ENCODE measurements around the gene PELI3. TPM values are rescaled to one million over a fixed set of nuclear protein-coding genes. Genes with fewer than 3 reads are reported as not detected.
A peak's percentile ranks its signal among the peaks of the same experiment; 100 is the strongest.

Gene PELI3
- total and polyA plus RNA-seq, 2 of the 8 experiments (the other 6 are each of a cell fraction or from before 2014, with no cell fraction given), result 5.2 to 7.6 TPM

- Histone ChIP-seq H3K4me3 (ENCODE audit: extremely low read depth in 1 of 4, insufficient read depth in 2 of 4, low read depth in 3 of 4, low read length in 4 of 4) (peak overlapping the region; percentile 52 to 78 (median 65); a peak in 6 of 8 replicates), H3K9ac (replicated peaks in 1 of 4; ENCODE audit: extremely low read depth in 1 of 4, low read depth in 3 of 4, low read length in 3 of 4) (peak overlapping the region in 2 of 4 experiments; percentile 5 to 62; a peak in 2 of 7 replicates), H3K56ac (replicated peaks; ENCODE audit: insufficient read length, low read depth, low read length) (no peak overlapping the region), H3K14ac (ENCODE audit: insufficient read length) (no peak overlapping the region), H4K91ac (replicated peaks; ENCODE audit: insufficient read length, low read length) (no peak overlapping the region), H2BK20ac (ENCODE audit: low read length) (no peak overlapping the region), H2BK12ac (ENCODE audit: low read depth, low read length) (no peak overlapping the region), H3K27ac (ENCODE audit: low read depth, low read length) (no peak overlapping the region), H2BK15ac (ENCODE audit: low read length) (no peak overlapping the region), H4K8ac (ENCODE audit: extremely low read depth, insufficient read depth, low read length) (no peak overlapping the region), H3K18ac (ENCODE audit: extremely low read depth, low read length) (no peak overlapping the region), H3K4me1 (replicated peaks in 1 of 4; ENCODE audit: control insufficient read depth in 3 of 4, insufficient read depth in 4 of 4, low read length in 3 of 4) (peaks cover 7 to 25% (median 14%) of the 10 kb centered on the region in 4 experiments), H2AFZ (ENCODE audit: low read length) (no peak overlapping the region), H3K23ac (ENCODE audit: insufficient read length) (no peak overlapping the region), H3K27me3 (replicated peaks in 1 of 4; ENCODE audit: control insufficient read depth in 3 of 4, extremely low read depth in 1 of 4, insufficient read depth in 3 of 4, low read length in 3 of 4) (no peaks in the 10 kb centered on the region; a peak in 1 of 7 replicates), H3K23me2 (ENCODE audit: low read depth, low read length) (peaks cover 13% of the 10 kb centered on the region), H3K4ac (replicated peaks; ENCODE audit: insufficient read length, low read depth, low read length) (no peak overlapping the region), H2BK120ac (replicated peaks; ENCODE audit: low read depth, low read length) (no peak overlapping the region), H2BK5ac (ENCODE audit: low read depth, low read length) (no peak overlapping the region; the same call in 1 of the 2 replicates), H3K36me3 (ENCODE audit: control insufficient read depth in 2 of 4, insufficient read depth in 4 of 4, low read length in 3 of 4) (no peaks in the 10 kb centered on the region; a peak in 1 of 8 replicates), H3K79me1 (ENCODE audit: low read depth, low read length) (no peaks in the 10 kb centered on the region), H4K5ac (ENCODE audit: insufficient read length, low read depth, low read length) (no peak overlapping the region), H3K79me2 (ENCODE audit: control insufficient read depth in 1 of 2, insufficient read depth in 2 of 2, low read length in 2 of 2) (no peaks in the 10 kb centered on the region), H2AK5ac (ENCODE audit: low read depth, low read length) (no peak overlapping the region), H3K9me3 (ENCODE audit: insufficient read depth in 2 of 2, low read depth in 1 of 2, low read length in 1 of 2) (peaks cover 0 to under 1% of the 10 kb centered on the region in 2 experiments; a peak in 2 of 4 replicates), H3K4me2 (ENCODE audit: insufficient read depth in 1 of 2, low read depth in 2 of 2, low read length in 2 of 2) (peak overlapping the region; percentile 69 to 74), H4K20me1 (replicated peaks in 1 of 2; ENCODE audit: control insufficient read depth in 1 of 2, insufficient read depth in 2 of 2, low read length in 2 of 2) (no peaks in the 10 kb centered on the region)
- CTCF ChIA-PET (ENCODE audit: partially characterized antibody), result interaction anchor here (0.6 to 6.7 kb wide), 11 partner anchors 8 to 82 kb away, joined by 3 to 39 read pairs (median 6); partner anchors contain the start of genes DPP3, MRPL11 and NPAS4
- WGBS, 2 experiments (ENCODE audit: extremely low coverage in 1 of 2, insufficient coverage in 1 of 2, insufficient read length in 1 of 2, insufficient replicate concordance in 2 of 2, low coverage in 1 of 2, low lambda C conversion rate in 2 of 2, missing lambda C conversion rate in 1 of 2), result 81% methylated on average over 6 of the region's 6 CpGs; no CpG with 5 or more reads in 1 of the 2 experiments
- FAIRE-seq, result no peak
- DNase-seq (ENCODE audit: low read depth in 1 of 2, low spot score in 2 of 2), result peak in 1 of 2 experiments; percentile 51
- POLR2A ChIA-PET (ENCODE audit: partially characterized antibody), result interaction anchor here (1.0 to 7.3 kb wide), 8 partner anchors 9 to 170 kb away, joined by 3 to 85 read pairs (median 4); partner anchors contain the start of genes DPP3, MRPL11, NPAS4 and RBM4
- TF ChIP-seq HDAC6 (IDR thresholded peaks at IDR 0.05; ENCODE audit: low read depth, low read length) (no peak), FOSL1 (IDR thresholded peaks at IDR 0.05; ENCODE audit: insufficient read depth, low read depth, low read length) (no peak), SIN3A (conservative IDR thresholded peaks at IDR 0.05 in 1 of 2, IDR thresholded peaks at IDR 0.05 in 1 of 2; ENCODE audit: low read depth in 1 of 2, low read length in 2 of 2) (no peak; a peak in 1 of 4 replicates), MAFK (IDR thresholded peaks at IDR 0.05; ENCODE audit: low read depth, low read length) (no peak), RAD21 (IDR thresholded peaks at IDR 0.05 in 1 of 2, conservative IDR thresholded peaks at IDR 0.05 in 1 of 2; ENCODE audit: low read depth in 2 of 2, low read length in 2 of 2) (no peak), GTF2F1 (IDR thresholded peaks at IDR 0.05; ENCODE audit: borderline replicate concordance, low read depth, low read length) (no peak), CTCF (IDR thresholded peaks at IDR 0.05; ENCODE audit: control extremely low read depth in 1 of 3, insufficient read depth in 1 of 3, low read depth in 1 of 3, low read length in 3 of 3) (no peak), PHF8 (conservative IDR thresholded peaks at IDR 0.05; ENCODE audit: low read depth, low read length) (no peak), SIX5 (IDR thresholded peaks at IDR 0.05; ENCODE audit: low read depth, low read length) (no peak), TAF1 (IDR thresholded peaks at IDR 0.05; ENCODE audit: low read depth, low read length) (no peak)
Measured at GRCh38 chr11:66467756-66468155, 1.1 kb downstream of the PELI3 start.
